ENCODE measurements around the gene AFF1.

AFF1 gene

GRCh38 chr4:86940920-86941460 is 6.2 kb downstream of the AFF1 start:
- no peak for TF ChIP-seq CTCF (IDR thresholded peaks at IDR 0.05; ENCODE audit: borderline replicate concordance, control extremely low read depth, extremely low read depth, insufficient read depth, missing control alignments)
- DNase-seq (ENCODE audit: low spot score): no peak
- in situ Hi-C loops (cut with MboI; ENCODE audit: low sequenced_read_pairs, unreplicated experiment): loop anchor here (5.0 to 25.0 kb wide), 2 partner anchors 66 to 496 kb away; no protein-coding TSS in a partner anchor

- in situ Hi-C loops (cut with MboI; ENCODE audit: low sequenced_read_pairs, unreplicated experiment): loop anchor here (5.0 to 25.0 kb wide), 2 partner anchors 65 to 495 kb away; no protein-coding TSS in a partner anchor
- DNase-seq (ENCODE audit: low spot score): no peak
- TF ChIP-seq CTCF (IDR thresholded peaks at IDR 0.05; ENCODE audit: borderline replicate concordance, control extremely low read depth, extremely low read depth, insufficient read depth, missing control alignments): no peak
These were observed 7.4 kb downstream of the AFF1 start for GRCh38 chr4:86942185-86942666.

- in situ Hi-C loops (cut with MboI; ENCODE audit: low sequenced_read_pairs, unreplicated experiment): loop anchor here (5.0 to 25.0 kb wide), 2 partner anchors 62 to 492 kb away; no protein-coding TSS in a partner anchor
- DNase-seq (ENCODE audit: low spot score): no peak
- TF ChIP-seq CTCF (IDR thresholded peaks at IDR 0.05; ENCODE audit: borderline replicate concordance, control extremely low read depth, extremely low read depth, insufficient read depth, missing control alignments): no peak
These were observed 10.4 kb downstream of the AFF1 start for GRCh38 chr4:86944964-86945781.

- DNase-seq (ENCODE audit: low spot score): no peak
These were observed 12.2 kb downstream of the AFF1 start for GRCh38 chr4:86946868-86947500.

GRCh38 chr4:86947501-86948120 is 12.8 kb downstream of the AFF1 start:
- TF ChIP-seq CTCF (IDR thresholded peaks at IDR 0.05; ENCODE audit: borderline replicate concordance, control extremely low read depth, extremely low read depth, insufficient read depth, missing control alignments): no peak
- in situ Hi-C loops (cut with MboI; ENCODE audit: low sequenced_read_pairs, unreplicated experiment): loop anchor here (25.0 kb wide), 1 partner anchor 490 kb away; no protein-coding TSS in a partner anchor
- DNase-seq (ENCODE audit: low spot score): no peak

More at GRCh38 chr4:86946868-86947500, 12.2 kb downstream of the AFF1 start:
- TF ChIP-seq CTCF (IDR thresholded peaks at IDR 0.05; ENCODE audit: borderline replicate concordance, control extremely low read depth, extremely low read depth, insufficient read depth, missing control alignments): no peak
- in situ Hi-C loops (cut with MboI; ENCODE audit: low sequenced_read_pairs, unreplicated experiment): loop anchor here (25.0 kb wide), 1 partner anchor 490 kb away; no protein-coding TSS in a partner anchor

GRCh38 chr4:86948276-86948675 is 13.5 kb downstream of the AFF1 start:
- no peak for TF ChIP-seq CTCF (IDR thresholded peaks at IDR 0.05; ENCODE audit: borderline replicate concordance, control extremely low read depth, extremely low read depth, insufficient read depth, missing control alignments)
- in situ Hi-C loops (cut with MboI; ENCODE audit: low sequenced_read_pairs, unreplicated experiment): loop anchor here (25.0 kb wide), 1 partner anchor 489 kb away; no protein-coding TSS in a partner anchor
- no peak for DNase-seq (ENCODE audit: low spot score)
